SK-N-MC (cell line): ENCODE data around the gene DNAL4.

Experiments used
- DNase-seq: peaks from one replicate; pipeline ENCODE4 v3.0.0-alpha.2; 2011; ENCODE audit warnings: low read depth, low spot score
- H3K27ac ChIP-seq: fragments of 200-600 bp; sonication (generic); 2 replicates; pipeline ENCODE4 v1.5.1; 2016; ENCODE audit warnings: mixed run types
- H3K36me3 ChIP-seq: fragments of 200-600 bp; sonication (generic); 2 replicates; pipeline ENCODE4 v1.6.1; 2017; ENCODE audit warnings: antibody characterized with exemption, low read length, mixed read lengths; ENCODE audit not compliant: insufficient read depth
- H3K4me3 ChIP-seq: fragments of 200-600 bp; sonication (generic); 2 replicates; pipeline ENCODE4 v1.5.1; 2016
- H3K9ac ChIP-seq: fragments of 200-600 bp; sonication (generic); 2 replicates; pipeline ENCODE4 v1.8.0; 2017; ENCODE audit warnings: mixed run types, mixed read lengths; ENCODE audit not compliant: insufficient read length
- H3K9me3 ChIP-seq: fragments of 200-600 bp; sonication (generic); 2 replicates; pipeline ENCODE4 v1.6.1; 2017; ENCODE audit warnings: low read depth, mild to moderate bottlenecking, antibody characterized with exemption, low read length, moderate library complexity, mixed read lengths
- EZH2 ChIP-seq: fragments of 200-600 bp; sonication (generic); IDR thresholded peaks from one replicate; pipeline ENCODE4 v1.6.1; 2017; ENCODE audit warnings: antibody characterized with exemption
- FOXP2 ChIP-seq: optimal IDR thresholded peaks from 2 replicates; pipeline ENCODE3; 2011; ENCODE audit warnings: mild to moderate bottlenecking, moderate library complexity; ENCODE audit not compliant: insufficient read depth; ENCODE audit errors: extremely low read length, control extremely low read depth
- POLR2AphosphoS5 ChIP-seq: IDR thresholded peaks from 2 replicates; pipeline ENCODE4 v1.6.1; 2012; ENCODE audit warnings: mild to moderate bottlenecking, low read depth, low read length, borderline replicate concordance

Gene DNAL4

GRCh38 chr22:38788021-38788816 lies 5.7 kb downstream of the DNAL4 start:
- Histone ChIP-seq H3K36me3 (peaks cover 8% of the 10 kb centered on the region; the same call in 1 of the 2 replicates), H3K27ac (peak overlapping the region; percentile 73), H3K9me3 (no peaks in the 10 kb centered on the region), H3K9ac (no peak overlapping the region), H3K4me3 (no peak overlapping the region)
- no peak for DNase-seq
- TF ChIP-seq EZH2 = no peak
- no peak for TF ChIP-seq POLR2AphosphoS5
- TF ChIP-seq FOXP2 = no peak

- DNase-seq = no peak
- Histone ChIP-seq H3K36me3 (peaks cover 8% of the 10 kb centered on the region; the same call in 1 of the 2 replicates), H3K9me3 (no peaks in the 10 kb centered on the region), H3K4me3 (no peak overlapping the region), H3K9ac (no peak overlapping the region), H3K27ac (peak overlapping the region; percentile 10; the same call in 1 of the 2 replicates)
- TF ChIP-seq EZH2 (no peak), POLR2AphosphoS5 (no peak), FOXP2 (no peak)
Measured at GRCh38 chr22:38786631-38787030, 7.3 kb downstream of the DNAL4 start.

- Histone ChIP-seq H3K27ac (peak overlapping the region; percentile 86), H3K4me3 (no peak overlapping the region), H3K36me3 (peaks cover 8% of the 10 kb centered on the region), H3K9ac (no peak overlapping the region), H3K9me3 (no peaks in the 10 kb centered on the region)
- no peak for TF ChIP-seq POLR2AphosphoS5
- TF ChIP-seq FOXP2 = no peak
- no peak for TF ChIP-seq EZH2
- DNase-seq = no peak
Measured at GRCh38 chr22:38784856-38785255, 9.1 kb downstream of the DNAL4 start.

- Histone ChIP-seq H3K36me3 (peaks cover 8% of the 10 kb centered on the region), H3K4me3 (no peak overlapping the region), H3K9ac (peak overlapping the region; percentile 69), H3K9me3 (no peaks in the 10 kb centered on the region), H3K27ac (peak overlapping the region; percentile 96)
- TF ChIP-seq FOXP2 = no peak
- no peak for TF ChIP-seq EZH2
- TF ChIP-seq POLR2AphosphoS5 = no peak
- no peak for DNase-seq
Measured at GRCh38 chr22:38784035-38784434, 9.9 kb downstream of the DNAL4 start.

GRCh38 chr22:38783095-38783615 lies 10.8 kb downstream of the DNAL4 start:
- DNase-seq = no peak
- no peaks in the 10 kb centered on the region for H3K9me3 ChIP-seq
- peak overlapping the region; percentile 69 for H3K9ac ChIP-seq
- peak overlapping the region; percentile 96 for H3K27ac ChIP-seq
- peaks cover 8% of the 10 kb centered on the region for H3K36me3 ChIP-seq
- no peak overlapping the region; the same call in 1 of the 2 replicates for H3K4me3 ChIP-seq
- TF ChIP-seq FOXP2 = no peak
- TF ChIP-seq POLR2AphosphoS5 = no peak

- TF ChIP-seq EZH2 (no peak), POLR2AphosphoS5 (no peak), FOXP2 (no peak)
- Histone ChIP-seq H3K9ac (peak overlapping the region; percentile 69), H3K36me3 (peaks cover 8% of the 10 kb centered on the region), H3K4me3 (peak overlapping the region; percentile 30), H3K9me3 (no peaks in the 10 kb centered on the region), H3K27ac (peak overlapping the region; percentile 96)
- no peak for DNase-seq
Measured at GRCh38 chr22:38782402-38783094, 11.4 kb downstream of the DNAL4 start.

- no peak for DNase-seq
- H3K9me3 ChIP-seq = no peaks in the 10 kb centered on the region
- TF ChIP-seq EZH2 = no peak
- no peak for TF ChIP-seq FOXP2
- no peak for TF ChIP-seq POLR2AphosphoS5
- no peak overlapping the region for H3K4me3 ChIP-seq
- peak overlapping the region; percentile 96; the same call in 1 of the 2 replicates for H3K27ac ChIP-seq
- peaks cover 8% of the 10 kb centered on the region for H3K36me3 ChIP-seq
- no peak overlapping the region for H3K9ac ChIP-seq
Measured at GRCh38 chr22:38781033-38781432, 12.9 kb downstream of the DNAL4 start.

GRCh38 chr22:38777087-38777671 lies 16.8 kb downstream of the DNAL4 start:
- no peak for DNase-seq
- H3K9me3 ChIP-seq = no peaks in the 10 kb centered on the region
- peaks cover 8% of the 10 kb centered on the region for H3K36me3 ChIP-seq
- H3K4me3 ChIP-seq = no peak overlapping the region
- no peak overlapping the region for H3K27ac ChIP-seq
- H3K9ac ChIP-seq = no peak overlapping the region
- TF ChIP-seq EZH2 = no peak
